GM12872 (cell line): ENCODE results near the gene IFIT2.

Experiments
- TF ChIP-seq, protein P1 (sequence below): IDR thresholded peaks from 3 replicates; pipeline ENCODE4 v1.5.1; 2011; ENCODE audit warnings: low read depth, mild to moderate bottlenecking, low read length, moderate library complexity; ENCODE audit not compliant: insufficient read depth

The IFIT2 gene

DNA sequence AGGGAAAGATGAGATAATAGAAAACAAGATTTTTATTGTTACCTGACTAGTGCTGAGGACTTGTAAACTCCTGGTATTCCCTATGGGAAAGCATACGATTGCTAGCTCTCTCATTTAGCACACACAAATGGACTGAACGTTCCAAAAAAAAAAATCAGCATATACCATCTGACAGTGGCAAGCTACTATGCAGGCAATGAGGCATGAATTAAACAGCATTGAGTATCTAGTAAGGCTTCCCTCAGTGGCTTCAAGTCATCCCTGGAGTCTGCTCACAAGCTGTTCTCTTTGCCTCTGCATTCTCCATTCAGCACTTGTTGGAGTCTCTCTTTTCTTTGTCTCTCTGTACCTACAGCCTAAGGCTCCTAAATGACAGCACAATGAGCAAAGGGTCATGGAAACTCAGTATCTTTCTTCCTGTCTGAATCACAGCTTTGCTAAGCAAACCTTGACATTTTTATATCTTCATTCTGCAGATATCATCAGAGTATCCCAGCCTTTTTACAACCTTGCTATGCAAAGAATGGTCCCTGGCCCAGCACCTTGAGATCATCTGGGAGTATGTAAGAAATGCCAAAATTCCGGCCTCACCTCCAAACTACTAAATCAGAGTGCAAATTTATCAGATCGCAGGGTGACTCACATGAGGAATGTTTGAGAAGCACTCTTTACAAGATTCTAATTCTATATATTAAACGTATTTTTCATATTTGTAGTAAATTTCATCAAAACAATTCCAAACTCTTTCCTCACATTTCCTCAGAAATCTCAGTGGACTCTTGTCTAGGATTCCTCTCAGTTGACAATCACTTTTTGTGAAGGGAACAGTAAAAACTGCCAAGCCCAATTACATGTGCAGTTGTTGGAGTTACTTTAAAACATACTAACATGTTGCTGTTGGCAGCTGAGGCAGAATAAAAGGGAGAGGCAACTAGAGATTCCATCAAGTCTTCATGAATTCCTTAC, 39.5 kb upstream of the IFIT2 start:
- TF ChIP-seq, protein P1, sequence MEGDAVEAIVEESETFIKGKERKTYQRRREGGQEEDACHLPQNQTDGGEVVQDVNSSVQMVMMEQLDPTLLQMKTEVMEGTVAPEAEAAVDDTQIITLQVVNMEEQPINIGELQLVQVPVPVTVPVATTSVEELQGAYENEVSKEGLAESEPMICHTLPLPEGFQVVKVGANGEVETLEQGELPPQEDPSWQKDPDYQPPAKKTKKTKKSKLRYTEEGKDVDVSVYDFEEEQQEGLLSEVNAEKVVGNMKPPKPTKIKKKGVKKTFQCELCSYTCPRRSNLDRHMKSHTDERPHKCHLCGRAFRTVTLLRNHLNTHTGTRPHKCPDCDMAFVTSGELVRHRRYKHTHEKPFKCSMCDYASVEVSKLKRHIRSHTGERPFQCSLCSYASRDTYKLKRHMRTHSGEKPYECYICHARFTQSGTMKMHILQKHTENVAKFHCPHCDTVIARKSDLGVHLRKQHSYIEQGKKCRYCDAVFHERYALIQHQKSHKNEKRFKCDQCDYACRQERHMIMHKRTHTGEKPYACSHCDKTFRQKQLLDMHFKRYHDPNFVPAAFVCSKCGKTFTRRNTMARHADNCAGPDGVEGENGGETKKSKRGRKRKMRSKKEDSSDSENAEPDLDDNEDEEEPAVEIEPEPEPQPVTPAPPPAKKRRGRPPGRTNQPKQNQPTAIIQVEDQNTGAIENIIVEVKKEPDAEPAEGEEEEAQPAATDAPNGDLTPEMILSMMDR, result no peak

DNA sequence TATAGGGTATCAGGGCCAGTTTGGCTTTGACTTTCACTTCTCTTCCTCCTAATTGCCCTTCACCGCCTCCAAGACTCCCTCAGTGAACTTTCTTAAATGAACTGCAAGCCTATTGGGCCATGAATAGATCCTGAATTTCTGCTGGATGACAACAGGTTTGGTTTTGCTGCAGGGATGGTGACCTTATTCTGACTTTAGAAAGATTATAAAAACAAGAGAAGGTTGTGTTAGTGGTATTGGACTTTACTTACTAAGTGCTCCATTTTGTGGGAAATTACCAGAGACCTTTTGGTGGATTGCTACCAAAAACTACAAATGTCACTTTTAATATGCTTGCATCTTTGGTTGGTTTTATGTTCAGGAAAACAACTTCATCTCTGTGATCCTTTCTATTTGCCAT, 38.8 kb upstream of the IFIT2 start:
- TF ChIP-seq, protein P1, result no peak

DNA sequence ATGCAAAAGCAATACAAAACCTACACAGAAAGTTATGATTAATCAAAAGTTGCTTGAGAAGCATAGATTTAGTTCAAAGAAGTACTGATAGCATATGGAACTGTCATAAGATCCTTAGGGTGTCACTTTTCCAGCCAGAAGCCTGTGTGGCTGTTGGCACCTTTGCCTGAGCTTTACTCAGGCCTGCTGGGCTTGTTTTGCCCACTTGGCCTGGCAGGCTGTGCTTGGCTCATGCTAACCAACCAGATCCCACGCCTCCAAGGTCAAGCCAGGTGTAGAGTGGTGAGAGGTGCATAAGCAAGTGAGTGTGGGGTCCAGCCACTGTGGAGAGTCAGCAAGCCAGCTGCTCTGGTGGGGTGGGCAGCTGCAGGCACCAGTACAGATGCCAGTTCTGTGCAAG, 38.3 kb upstream of the IFIT2 start:
- TF ChIP-seq, protein P1, result no peak

DNA sequence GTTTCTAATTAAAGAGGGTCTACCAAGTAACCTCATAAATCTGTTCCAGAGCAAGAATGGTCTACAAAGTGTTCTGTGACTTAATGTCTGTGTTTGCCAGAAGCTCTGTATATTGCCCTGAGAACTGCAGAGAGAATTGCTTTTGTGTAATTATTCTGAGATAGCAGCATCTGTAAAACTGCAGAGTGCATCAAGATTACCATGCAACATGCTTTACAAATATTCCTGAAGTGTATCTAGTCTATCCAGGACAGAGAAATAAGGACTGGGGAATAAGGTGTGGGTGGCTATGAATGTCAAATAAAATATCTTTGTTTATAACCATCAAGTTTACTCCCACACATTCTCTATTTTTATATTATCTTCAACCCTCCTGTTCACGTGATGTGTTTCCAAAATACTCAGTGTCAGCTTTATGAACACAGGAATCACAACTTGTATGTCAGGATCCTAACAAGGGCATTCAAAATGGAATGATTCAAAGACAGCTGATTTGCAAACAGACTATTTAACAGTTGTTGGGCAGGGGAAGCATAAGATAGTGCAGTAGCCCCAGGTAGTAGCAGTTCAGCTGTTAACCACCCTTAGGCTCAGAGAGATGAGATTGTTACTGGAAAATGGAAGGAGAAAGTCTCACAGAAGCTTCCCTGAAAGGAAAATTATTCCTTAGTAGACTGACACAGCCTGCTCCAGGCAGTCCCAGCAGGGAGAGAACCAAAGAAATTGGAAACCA, 35.0 kb upstream of the IFIT2 start:
- TF ChIP-seq, protein P1, result no peak

DNA sequence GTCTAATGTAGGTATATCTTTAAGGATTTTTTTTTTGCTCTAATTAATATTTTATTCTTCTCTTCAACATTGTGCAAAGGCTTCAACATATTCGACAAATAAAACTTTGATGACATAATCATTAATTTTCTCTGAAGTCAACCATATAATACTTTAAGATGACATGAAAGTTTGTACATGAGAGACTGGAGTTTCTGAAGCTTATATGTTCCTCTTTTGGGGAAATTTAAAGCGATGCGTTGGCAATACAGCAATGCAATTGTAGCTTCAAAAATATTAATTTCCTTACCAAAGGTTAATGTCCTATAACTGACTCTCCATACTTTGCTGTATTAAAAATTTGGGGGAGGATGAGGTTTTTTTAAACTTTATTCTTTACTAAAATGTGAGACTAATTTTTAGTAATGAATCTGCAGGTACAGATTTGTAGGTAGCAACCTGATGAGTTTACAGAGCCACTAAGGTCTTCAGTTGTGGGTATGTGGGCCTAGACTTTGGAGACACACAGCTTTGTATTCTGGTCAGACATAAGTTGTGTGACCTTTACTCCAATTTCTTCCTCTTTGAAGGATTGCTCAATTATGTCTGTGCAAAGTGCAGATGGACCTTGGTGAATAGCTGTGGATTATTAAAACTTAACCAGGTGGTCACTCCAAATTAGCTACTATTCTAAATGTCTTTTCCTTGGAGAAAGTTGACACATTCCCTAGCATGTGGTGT, 32.3 kb upstream of the IFIT2 start:
- TF ChIP-seq, protein P1, result no peak

DNA sequence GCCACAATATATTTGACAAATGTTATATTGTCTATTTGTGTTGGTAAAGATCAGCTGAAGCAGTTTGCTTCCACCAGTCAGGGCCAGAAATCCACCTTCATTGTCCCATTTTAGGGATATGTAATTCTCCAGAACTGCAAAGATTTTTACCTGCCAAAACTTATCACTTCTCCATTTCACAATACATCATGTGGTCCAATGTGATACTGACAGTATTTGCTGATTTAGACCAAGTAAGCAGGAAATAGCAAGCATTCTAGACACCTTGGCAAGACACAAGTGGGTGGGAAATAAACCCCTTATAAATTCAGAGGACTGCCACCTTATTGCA, 31.7 kb upstream of the IFIT2 start:
- TF ChIP-seq, protein P1, result no peak

DNA sequence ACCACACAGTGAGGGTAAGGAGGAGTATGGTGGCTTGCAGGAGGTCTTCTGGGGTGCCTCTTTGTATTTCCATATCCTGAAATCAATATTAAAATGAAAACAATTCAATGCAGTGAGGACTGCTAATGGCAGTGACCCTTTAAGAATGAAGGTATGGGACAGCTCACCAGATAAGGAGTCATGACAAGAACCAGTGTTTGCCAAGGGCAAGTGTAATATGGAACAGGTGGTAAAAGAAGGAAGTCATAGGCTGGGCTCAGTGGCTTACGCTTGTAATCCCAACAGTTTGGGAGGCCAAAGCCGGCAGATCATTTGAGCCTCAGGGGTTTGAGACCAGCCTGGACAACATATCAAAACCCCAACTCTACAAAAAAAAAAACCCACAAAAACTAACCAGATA, 30.3 kb upstream of the IFIT2 start:
- TF ChIP-seq, protein P1, result no peak
